ENCODE data around the gene BICRAL.

The BICRAL gene

GRCh38 chr6:42846505-42846904 is 64.7 kb downstream of the BICRAL start:
- TF ChIP-seq NFIC (IDR thresholded peaks at IDR 0.05) (no peak), YY1 (IDR thresholded peaks at IDR 0.05; ENCODE audit: low read depth) (no peak), CEBPB (IDR thresholded peaks at IDR 0.05) (no peak), TEAD4 (IDR thresholded peaks at IDR 0.05) (no peak), MAX (IDR thresholded peaks at IDR 0.05) (no peak), TAF1 (IDR thresholded peaks at IDR 0.05; ENCODE audit: low read depth) (no peak), TCF12 (IDR thresholded peaks at IDR 0.05; ENCODE audit: low read depth) (no peak), REST (IDR thresholded peaks at IDR 0.05; ENCODE audit: low read depth) (no peak)

- TF ChIP-seq FOXM1 (IDR thresholded peaks at IDR 0.05; ENCODE audit: borderline replicate concordance, low read depth), result no peak
- TF ChIP-seq EP300 (IDR thresholded peaks at IDR 0.05; ENCODE audit: borderline replicate concordance), result no peak
Measured at GRCh38 chr6:42848700-42849099, 66.8 kb downstream of the BICRAL start.

GRCh38 chr6:42851599-42851998 is 69.7 kb downstream of the BICRAL start:
- TF ChIP-seq USF1 (IDR thresholded peaks at IDR 0.05) (no peak), TAF1 (IDR thresholded peaks at IDR 0.05; ENCODE audit: low read depth) (no peak), MAX (IDR thresholded peaks at IDR 0.05) (no peak), TEAD4 (IDR thresholded peaks at IDR 0.05) (no peak), CEBPB (IDR thresholded peaks at IDR 0.05) (no peak), RAD21 (IDR thresholded peaks at IDR 0.05; ENCODE audit: low read depth) (no peak), ZBTB7A (IDR thresholded peaks at IDR 0.05; ENCODE audit: low read depth) (no peak)

- no peak for TF ChIP-seq NFIC (IDR thresholded peaks at IDR 0.05)
- TF ChIP-seq FOXM1 (IDR thresholded peaks at IDR 0.05; ENCODE audit: borderline replicate concordance, low read depth), result no peak
- no peak for TF ChIP-seq EGR1 (IDR thresholded peaks at IDR 0.05)
- TF ChIP-seq RAD21 (IDR thresholded peaks at IDR 0.05; ENCODE audit: low read depth), result no peak
- no peak for TF ChIP-seq ZBTB7A (IDR thresholded peaks at IDR 0.05; ENCODE audit: low read depth)
- TF ChIP-seq TAF1 (IDR thresholded peaks at IDR 0.05; ENCODE audit: low read depth), result no peak
- no peak for TF ChIP-seq USF1 (IDR thresholded peaks at IDR 0.05)
- no peak for TF ChIP-seq TEAD4 (IDR thresholded peaks at IDR 0.05)
- no peak for TF ChIP-seq YY1 (IDR thresholded peaks at IDR 0.05; ENCODE audit: low read depth)
- TF ChIP-seq TCF12 (IDR thresholded peaks at IDR 0.05; ENCODE audit: low read depth), result no peak
- TF ChIP-seq CEBPB (IDR thresholded peaks at IDR 0.05), result no peak
- TF ChIP-seq EP300 (IDR thresholded peaks at IDR 0.05; ENCODE audit: borderline replicate concordance), result no peak
- no peak for TF ChIP-seq CREB1 (IDR thresholded peaks at IDR 0.05; ENCODE audit: low read depth)
- TF ChIP-seq REST (IDR thresholded peaks at IDR 0.05; ENCODE audit: low read depth), result no peak
Measured at GRCh38 chr6:42860036-42860435, 78.2 kb downstream of the BICRAL start.

GRCh38 chr6:42860481-42860880 is 78.6 kb downstream of the BICRAL start:
- TF ChIP-seq YY1 (IDR thresholded peaks at IDR 0.05; ENCODE audit: low read depth), result no peak
- TF ChIP-seq TEAD4 (IDR thresholded peaks at IDR 0.05), result no peak
- no peak for TF ChIP-seq EGR1 (IDR thresholded peaks at IDR 0.05)
- TF ChIP-seq MAX (IDR thresholded peaks at IDR 0.05), result no peak
- TF ChIP-seq REST (IDR thresholded peaks at IDR 0.05; ENCODE audit: low read depth), result no peak
- TF ChIP-seq FOXM1 (IDR thresholded peaks at IDR 0.05; ENCODE audit: borderline replicate concordance, low read depth), result no peak
- TF ChIP-seq TCF12 (IDR thresholded peaks at IDR 0.05; ENCODE audit: low read depth), result no peak
- TF ChIP-seq RAD21 (IDR thresholded peaks at IDR 0.05; ENCODE audit: low read depth), result no peak
- no peak for TF ChIP-seq ZBTB7A (IDR thresholded peaks at IDR 0.05; ENCODE audit: low read depth)
- no peak for TF ChIP-seq TAF1 (IDR thresholded peaks at IDR 0.05; ENCODE audit: low read depth)
- TF ChIP-seq CEBPB (IDR thresholded peaks at IDR 0.05), result no peak
- TF ChIP-seq EP300 (IDR thresholded peaks at IDR 0.05; ENCODE audit: borderline replicate concordance), result no peak
- no peak for TF ChIP-seq CREB1 (IDR thresholded peaks at IDR 0.05; ENCODE audit: low read depth)
